ENCODE measurements around the gene TRPM8. TPM values are rescaled to one million over a fixed set of nuclear protein-coding genes. Genes with fewer than 3 reads are reported as not detected.
"Not testable (repeated sequence)": the region's sequence is repeated elsewhere in the genome, so short reads cannot be mapped to it uniquely, and the experiment has no call there.

TRPM8 gene
- total RNA-seq, 1 donor from 2014 or later = 0.73 TPM

DNA sequence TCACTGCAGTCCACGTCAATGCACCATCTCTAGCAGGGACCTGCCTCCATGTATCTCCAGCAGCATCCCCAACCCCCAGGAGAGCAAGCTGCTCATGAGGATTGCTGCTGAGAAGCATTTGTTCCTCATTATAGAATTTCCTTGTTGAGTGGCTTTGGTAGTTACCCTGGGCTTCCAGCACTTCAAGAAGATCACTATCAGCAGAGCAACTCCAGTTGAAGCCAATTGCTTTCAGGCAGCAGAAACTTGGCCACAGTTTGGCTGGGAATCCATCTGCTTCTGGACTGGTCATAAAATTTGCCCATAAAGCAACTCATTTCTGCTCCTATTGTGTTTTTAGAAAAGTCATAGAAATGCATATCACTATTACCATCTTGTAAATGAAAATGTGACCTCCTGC lies 17.4 kb downstream of the TRPM8 start:
- DNase-seq (ENCODE audit: low spot score) = no peak
- intact Hi-C loops (cut with DNase I) = no loop called here

DNA sequence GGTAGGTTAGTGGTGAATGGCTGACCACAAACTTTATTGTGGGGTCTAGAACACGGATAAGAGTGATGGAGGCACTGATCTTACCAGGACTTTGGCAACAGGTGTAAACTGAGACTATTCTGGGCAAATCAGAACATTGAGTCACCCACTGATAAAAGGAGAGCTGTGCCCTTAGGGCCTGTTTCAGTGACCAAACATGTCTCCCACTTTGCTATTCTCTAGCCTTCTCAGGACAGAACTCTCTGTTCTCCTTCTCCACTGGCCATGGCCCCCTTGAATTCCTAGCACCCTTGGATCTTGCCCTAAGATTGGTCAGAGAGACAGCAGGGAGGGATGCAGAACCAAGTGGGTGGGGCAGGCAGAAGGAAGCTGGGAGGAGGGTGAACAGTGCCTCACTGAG lies 18.3 kb downstream of the TRPM8 start:
- no peak for DNase-seq (ENCODE audit: low spot score)
- intact Hi-C loops (cut with DNase I) = no loop called here

DNA sequence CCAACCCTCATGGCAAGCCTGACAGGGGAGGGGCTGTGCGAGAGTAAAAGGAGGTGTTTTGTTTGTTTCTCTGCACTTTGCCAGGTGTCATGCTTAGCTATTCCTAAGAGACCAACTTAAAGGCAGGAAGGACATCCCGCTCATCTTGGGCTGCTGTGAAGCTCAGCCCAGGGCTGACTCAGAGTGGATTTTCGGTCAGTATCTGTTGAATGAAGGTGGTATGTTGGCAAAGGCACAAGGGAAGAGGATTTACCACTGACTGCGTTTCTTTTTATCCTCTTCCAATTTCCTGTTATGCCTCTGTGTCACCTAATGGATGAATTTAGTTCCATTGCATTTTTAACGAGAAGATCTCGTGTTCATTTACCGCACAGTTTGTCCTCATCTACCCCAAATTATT lies 18.9 kb downstream of the TRPM8 start:
- intact Hi-C loops (cut with DNase I) = no loop called here
- DNase-seq (ENCODE audit: low spot score) = no peak

DNA sequence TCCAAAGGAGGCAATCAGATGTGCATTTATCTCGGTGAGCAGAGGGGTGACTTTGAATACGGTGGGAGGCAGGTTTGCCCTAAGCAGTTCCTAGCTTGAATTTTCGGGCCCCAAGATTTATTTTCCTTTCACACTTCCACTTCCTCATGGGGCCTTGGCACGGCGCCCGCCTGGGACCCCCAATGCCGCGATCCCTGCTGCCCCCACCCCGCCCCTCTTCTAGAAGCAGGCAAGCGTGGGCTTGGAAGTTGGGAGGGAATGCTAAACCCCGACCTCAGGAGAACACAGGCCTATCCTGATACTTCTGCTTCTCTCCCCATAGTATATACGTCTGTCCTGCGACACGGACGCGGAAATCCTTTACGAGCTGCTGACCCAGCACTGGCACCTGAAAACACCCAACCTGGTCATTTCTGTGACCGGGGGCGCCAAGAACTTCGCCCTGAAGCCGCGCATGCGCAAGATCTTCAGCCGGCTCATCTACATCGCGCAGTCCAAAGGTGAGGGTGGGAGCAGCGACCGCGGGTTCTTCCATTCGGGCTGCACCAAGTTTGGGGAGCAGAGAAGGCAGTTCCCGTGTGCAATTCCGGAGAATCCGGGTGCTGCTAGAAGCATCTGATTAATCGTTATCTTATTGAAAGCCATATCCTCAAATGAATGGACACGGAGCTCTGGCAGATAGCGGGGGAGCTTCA lies 21.6 kb downstream of the TRPM8 start:
- no peak for DNase-seq (ENCODE audit: low spot score)
- intact Hi-C loops (cut with DNase I) = no loop called here

DNA sequence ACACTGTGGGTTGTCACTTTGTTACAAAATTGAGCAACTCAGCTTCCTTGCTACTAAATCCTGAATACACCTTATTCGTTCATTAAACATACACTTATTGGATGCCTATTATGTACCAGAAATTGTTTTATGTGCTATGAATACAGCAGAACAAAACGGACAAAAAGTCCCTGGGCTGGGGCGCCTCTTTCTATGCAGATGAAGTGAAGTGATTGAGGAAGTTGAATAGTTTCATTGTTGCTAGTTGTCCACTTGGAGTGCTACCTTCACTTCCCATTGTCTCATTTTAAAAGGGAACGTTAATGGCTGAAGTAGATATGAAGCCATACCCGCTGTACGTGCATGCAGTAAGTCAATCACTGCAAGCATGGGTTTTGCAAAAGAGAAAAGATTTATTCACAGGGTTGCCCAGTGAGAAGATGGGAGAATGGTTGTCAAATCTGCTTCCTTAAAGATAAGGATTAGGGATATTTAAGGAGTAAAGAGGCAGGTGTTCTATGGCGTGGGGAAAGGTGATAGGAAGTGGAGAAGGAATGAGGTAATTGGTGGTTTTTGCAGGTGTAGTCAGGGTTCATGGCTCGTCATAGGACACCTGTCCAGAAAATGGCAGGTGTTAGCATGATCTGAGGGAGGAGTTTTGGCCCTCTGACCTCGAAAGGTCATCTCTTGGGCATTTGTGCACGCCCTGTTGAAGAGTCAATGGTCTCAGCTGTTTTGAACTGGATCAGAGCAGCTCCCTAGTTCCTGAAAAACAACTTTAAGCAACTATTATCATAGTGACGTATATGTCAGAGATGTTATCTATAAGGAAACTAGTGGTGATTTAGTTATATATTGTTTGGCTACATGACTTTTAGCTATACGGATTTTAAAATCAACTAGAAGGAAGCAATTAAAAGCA lies 23.5 kb downstream of the TRPM8 start:
- intact Hi-C loops (cut with DNase I) = no loop called here
- no peak for DNase-seq (ENCODE audit: low spot score)

DNA sequence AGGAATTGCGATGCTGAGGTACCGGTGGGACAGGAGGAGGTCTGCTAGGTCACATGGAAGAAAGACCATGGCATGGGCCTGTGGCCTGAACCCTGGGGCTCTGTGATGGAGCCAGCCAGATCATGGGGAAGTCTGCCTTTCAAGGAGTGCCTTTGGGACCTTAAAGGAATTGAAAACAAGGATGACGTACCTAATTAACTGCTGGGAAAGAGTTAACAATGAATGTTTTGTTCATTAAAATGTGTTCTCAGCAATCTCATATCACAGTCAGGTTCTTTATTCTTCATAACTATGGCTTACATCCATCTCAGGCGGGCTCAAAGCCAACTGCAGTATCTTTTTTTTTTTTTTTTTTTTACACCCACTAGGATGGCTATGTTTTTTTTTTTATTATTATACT lies 25.6 kb downstream of the TRPM8 start:
- intact Hi-C loops (cut with DNase I) = no loop called here
- no peak for DNase-seq (ENCODE audit: low spot score)

DNA sequence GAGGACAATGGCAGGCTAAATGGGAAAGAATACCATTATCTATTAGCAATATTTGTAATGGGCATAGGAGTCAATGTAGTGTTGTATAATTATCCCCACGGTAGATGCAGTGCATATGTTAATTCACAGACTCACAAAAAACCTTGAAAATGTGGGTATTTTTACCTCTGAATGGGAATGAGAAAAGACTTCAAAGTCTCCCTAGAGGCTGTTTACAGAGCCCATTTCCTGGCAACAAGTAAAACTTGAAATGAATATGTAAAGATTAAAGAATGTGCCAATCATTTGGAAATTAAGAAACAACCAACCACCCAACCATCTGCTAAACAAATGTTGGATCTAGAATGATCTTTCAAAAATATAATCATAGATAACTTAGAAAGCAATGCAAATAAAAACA lies 27.1 kb downstream of the TRPM8 start:
- DNase-seq (ENCODE audit: low spot score) = no peak
- intact Hi-C loops (cut with DNase I) = no loop called here

GRCh38 chr2:233944722-233945121 lies 27.5 kb downstream of the TRPM8 start:
- DNase-seq (ENCODE audit: low spot score) = no peak
- intact Hi-C loops (cut with DNase I) = no loop called here

DNA sequence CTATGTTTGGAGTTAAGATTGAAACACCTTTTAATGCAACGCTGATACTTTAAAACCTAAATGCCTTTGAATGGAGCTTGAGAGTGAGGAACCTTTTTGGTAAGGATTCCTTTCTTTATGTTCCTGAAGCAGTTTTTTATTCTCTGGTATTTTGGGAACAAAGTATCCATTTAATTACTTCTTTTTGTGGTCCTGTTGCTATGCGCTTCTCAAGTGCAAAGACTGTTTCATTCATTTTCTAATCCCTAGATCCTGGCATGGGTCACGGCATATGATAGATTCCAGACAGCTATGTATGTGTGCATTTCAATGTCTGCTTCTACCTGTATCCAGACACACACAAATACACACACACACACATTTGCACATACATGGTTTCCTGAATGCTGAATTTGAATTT lies 28.0 kb downstream of the TRPM8 start:
- DNase-seq (ENCODE audit: low spot score) = no peak
- intact Hi-C loops (cut with DNase I) = no loop called here

- DNase-seq (ENCODE audit: low spot score) = no peak
- intact Hi-C loops (cut with DNase I) = no loop called here
Observed at GRCh38 chr2:233950078-233950825, 33.1 kb downstream of the TRPM8 start.

- intact Hi-C loops (cut with DNase I) = no loop called here
- no peak for DNase-seq (ENCODE audit: low spot score)
Observed at GRCh38 chr2:233952335-233952734, 35.2 kb downstream of the TRPM8 start.

- intact Hi-C loops (cut with DNase I) = no loop called here
- no peak for DNase-seq (ENCODE audit: low spot score)
Observed at GRCh38 chr2:233953087-233953801, 36.1 kb downstream of the TRPM8 start.

DNA sequence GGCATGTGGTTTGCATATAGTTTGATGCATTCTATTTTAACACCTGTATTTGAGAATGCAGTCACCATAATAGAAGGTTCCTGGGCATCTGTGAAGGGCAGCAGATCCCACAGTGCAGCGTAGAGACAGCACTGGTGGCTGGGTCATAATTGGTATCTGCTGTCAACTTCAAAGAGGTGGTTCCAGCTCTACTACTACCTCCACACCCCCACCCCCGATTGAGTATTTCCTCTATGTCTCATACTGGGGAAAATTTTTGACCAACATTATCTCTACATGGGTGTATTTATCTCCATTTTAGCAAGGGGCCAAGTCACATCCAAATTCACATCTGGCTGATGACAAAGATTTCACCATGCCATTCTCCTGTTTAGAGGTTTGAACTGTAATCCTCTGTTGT lies 43.0 kb downstream of the TRPM8 start:
- DNase-seq (ENCODE audit: low spot score) = no peak
- intact Hi-C loops (cut with DNase I) = no loop called here

- intact Hi-C loops (cut with DNase I) = no loop called here
- no peak for DNase-seq (ENCODE audit: low spot score)
Observed at GRCh38 chr2:233961905-233962304, 44.7 kb downstream of the TRPM8 start.

- no peak for DNase-seq (ENCODE audit: low spot score)
- intact Hi-C loops (cut with DNase I) = no loop called here
Observed at GRCh38 chr2:233964581-233964980, 47.4 kb downstream of the TRPM8 start.

GRCh38 chr2:233965032-233965603 lies 47.9 kb downstream of the TRPM8 start:
- no peak for DNase-seq (ENCODE audit: low spot score)
- intact Hi-C loops (cut with DNase I) = no loop called here

- DNase-seq (ENCODE audit: low spot score); intact Hi-C loops (cut with DNase I): not testable (repeated sequence)
Observed at GRCh38 chr2:233965646-233966045, 48.5 kb downstream of the TRPM8 start.

GRCh38 chr2:233966388-233966787 lies 49.2 kb downstream of the TRPM8 start:
- intact Hi-C loops (cut with DNase I) = no loop called here

GRCh38 chr2:233967164-233967563 lies 50.0 kb downstream of the TRPM8 start:
- intact Hi-C loops (cut with DNase I) = no loop called here
- no peak for DNase-seq (ENCODE audit: low spot score)

More at GRCh38 chr2:233966388-233966787, 49.2 kb downstream of the TRPM8 start:
- DNase-seq (ENCODE audit: low spot score) = no peak

Measured in cardiac septum (tissue), 1 donor.